HG02938 (cell line): ENCODE measurements around the gene ZMIZ2.

Experiments used
- ATAC-seq: cut with Tn5 transposase; IDR thresholded peaks from one replicate; pipeline ENCODE4 v1.9.1; 2021; ENCODE audit warnings: mild to moderate bottlenecking, moderate library complexity; ENCODE audit not compliant: unreplicated experiment

Gene ZMIZ2

GRCh38 chr7:44755698-44756627 is 7.3 kb downstream of the ZMIZ2 start:
- no peak for ATAC-seq

- ATAC-seq, result no peak
These were observed 8.3 kb downstream of the ZMIZ2 start for GRCh38 chr7:44756904-44757303.

GRCh38 chr7:44757311-44757710 is 8.7 kb downstream of the ZMIZ2 start:
- no peak for ATAC-seq

GRCh38 chr7:44757739-44758138 is 9.1 kb downstream of the ZMIZ2 start:
- ATAC-seq, result no peak

GRCh38 chr7:44759246-44759645 is 10.6 kb downstream of the ZMIZ2 start:
- no peak for ATAC-seq

- ATAC-seq, result no peak
These were observed 11.5 kb downstream of the ZMIZ2 start for GRCh38 chr7:44760034-44760580.

- ATAC-seq, result no peak
These were observed 12.8 kb downstream of the ZMIZ2 start for GRCh38 chr7:44761207-44762161.

GRCh38 chr7:44762300-44762699 is 13.7 kb downstream of the ZMIZ2 start:
- ATAC-seq, result no peak

- no peak for ATAC-seq
These were observed 14.3 kb downstream of the ZMIZ2 start for GRCh38 chr7:44762726-44763522.

GRCh38 chr7:44764081-44764480 is 15.4 kb downstream of the ZMIZ2 start:
- no peak for ATAC-seq

GRCh38 chr7:44764665-44765578 is 16.3 kb downstream of the ZMIZ2 start:
- ATAC-seq, result no peak

GRCh38 chr7:44765579-44766415 is 17.1 kb downstream of the ZMIZ2 start:
- ATAC-seq, result no peak

GRCh38 chr7:44766416-44766801 is 17.8 kb downstream of the ZMIZ2 start:
- ATAC-seq, result no peak

GRCh38 chr7:44767134-44767911 is 18.7 kb downstream of the ZMIZ2 start:
- ATAC-seq, result no peak

GRCh38 chr7:44767912-44768627 is 19.4 kb downstream of the ZMIZ2 start:
- peak; percentile 62 for ATAC-seq

GRCh38 chr7:44768628-44769371 is 20.2 kb downstream of the ZMIZ2 start:
- ATAC-seq, result no peak
